Effector CD4-positive, alpha-beta T cell (primary cell): Measurements from ENCODE around the gene SPG11.
"Not testable (repeated sequence)": the region's sequence is repeated elsewhere in the genome, so short reads cannot be mapped to it uniquely, and the experiment has no call there.

ENCODE experiments used
- DNase-seq: peaks from one replicate; pipeline ENCODE4 v3.0.0-alpha.2; 2020

Gene SPG11

DNA sequence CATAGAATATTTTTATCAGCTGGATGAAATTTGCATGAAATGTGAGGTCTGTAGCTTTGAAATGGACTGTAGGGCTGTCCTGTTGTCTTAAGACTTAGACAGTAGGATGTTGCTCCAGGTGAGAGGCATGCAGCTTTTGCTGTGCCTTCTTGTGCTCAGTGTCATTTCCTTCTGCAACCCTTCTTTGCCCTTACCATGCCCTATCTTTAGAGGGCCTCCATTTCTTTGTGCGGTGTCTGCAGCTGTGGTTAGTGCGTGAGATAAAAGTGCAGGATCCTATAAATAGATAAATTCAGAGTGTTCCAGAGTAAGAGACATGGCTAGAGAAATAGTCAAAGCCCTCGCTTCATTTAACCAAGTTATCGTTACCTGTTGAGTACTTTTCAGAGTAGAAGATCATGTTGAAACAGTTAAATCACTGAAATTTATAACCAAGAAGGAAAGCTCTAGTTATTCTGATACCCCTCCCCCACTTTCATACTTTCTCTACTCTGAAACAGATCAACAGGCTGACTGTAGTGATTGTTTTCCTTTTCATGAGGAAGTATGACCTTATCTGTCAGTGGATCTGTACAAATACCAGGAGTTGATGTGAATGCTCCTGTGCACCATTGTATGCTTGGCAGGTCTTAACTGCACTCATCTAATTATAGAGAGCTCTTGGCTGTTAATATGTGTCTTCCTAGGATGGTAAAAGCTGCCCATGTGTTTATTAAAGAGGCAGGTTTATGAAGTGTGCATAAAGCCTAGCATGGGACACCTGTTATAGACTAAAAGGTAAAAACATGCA is 108.3 kb downstream of the SPG11 start:
- DNase-seq = no peak

DNA sequence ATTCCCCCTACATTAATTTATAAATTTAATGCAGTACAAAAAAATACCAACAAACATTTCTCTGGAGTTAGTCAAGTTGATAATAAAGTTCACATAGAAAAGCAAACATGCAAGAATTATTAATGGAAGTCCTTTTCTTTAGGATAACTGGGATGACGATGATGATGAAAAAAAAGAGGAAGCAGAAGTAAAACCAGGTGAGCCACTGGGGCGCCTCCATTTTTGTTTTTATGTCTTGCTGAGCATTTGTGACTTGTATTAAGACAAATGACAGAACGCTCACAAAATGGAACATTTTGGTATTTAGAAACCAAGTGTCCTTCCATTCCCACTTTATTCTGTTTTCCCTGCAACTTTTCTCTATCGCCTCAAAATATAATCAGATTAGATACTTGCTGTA is 112.7 kb downstream of the SPG11 start:
- no peak for DNase-seq

DNA sequence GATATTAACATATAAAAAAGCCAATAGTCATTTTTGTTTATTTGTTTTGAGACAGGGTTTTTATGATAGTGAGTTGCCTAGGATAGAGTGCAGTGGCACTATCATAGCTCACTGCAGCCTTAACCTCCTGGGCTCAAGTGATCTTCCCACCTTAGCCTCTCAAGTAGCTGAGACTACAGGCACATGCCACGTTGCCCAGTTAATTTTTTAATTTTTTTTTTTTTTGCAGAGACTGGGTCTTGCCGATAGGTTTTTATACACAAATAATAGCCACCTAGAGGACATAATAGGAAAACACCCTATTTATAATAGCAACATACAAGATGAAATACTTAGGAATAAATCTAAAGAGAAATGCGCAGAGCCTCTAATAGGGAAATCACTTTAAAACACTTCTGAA is 113.2 kb downstream of the SPG11 start:
- no peak for DNase-seq

DNA sequence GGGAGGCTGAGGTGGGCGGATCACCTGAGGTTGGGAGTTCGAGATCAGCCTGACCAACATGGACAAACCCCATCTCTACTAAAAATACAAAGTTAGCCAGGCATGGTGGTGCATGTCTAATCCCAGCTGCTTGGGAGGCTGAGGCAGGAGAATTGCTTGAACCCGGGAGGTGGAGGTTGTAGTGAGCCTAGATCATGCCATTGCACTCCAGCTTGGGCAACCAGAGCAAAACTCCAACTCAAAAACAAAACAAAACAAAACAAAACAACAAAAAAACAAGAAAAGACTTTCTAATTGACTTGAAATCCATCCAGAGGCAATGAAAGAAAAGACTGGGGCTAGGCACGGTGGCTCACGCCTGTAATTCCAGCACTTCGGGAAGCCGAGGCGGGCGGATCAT is 114.3 kb downstream of the SPG11 start:
- DNase-seq = not testable (repeated sequence)

DNA sequence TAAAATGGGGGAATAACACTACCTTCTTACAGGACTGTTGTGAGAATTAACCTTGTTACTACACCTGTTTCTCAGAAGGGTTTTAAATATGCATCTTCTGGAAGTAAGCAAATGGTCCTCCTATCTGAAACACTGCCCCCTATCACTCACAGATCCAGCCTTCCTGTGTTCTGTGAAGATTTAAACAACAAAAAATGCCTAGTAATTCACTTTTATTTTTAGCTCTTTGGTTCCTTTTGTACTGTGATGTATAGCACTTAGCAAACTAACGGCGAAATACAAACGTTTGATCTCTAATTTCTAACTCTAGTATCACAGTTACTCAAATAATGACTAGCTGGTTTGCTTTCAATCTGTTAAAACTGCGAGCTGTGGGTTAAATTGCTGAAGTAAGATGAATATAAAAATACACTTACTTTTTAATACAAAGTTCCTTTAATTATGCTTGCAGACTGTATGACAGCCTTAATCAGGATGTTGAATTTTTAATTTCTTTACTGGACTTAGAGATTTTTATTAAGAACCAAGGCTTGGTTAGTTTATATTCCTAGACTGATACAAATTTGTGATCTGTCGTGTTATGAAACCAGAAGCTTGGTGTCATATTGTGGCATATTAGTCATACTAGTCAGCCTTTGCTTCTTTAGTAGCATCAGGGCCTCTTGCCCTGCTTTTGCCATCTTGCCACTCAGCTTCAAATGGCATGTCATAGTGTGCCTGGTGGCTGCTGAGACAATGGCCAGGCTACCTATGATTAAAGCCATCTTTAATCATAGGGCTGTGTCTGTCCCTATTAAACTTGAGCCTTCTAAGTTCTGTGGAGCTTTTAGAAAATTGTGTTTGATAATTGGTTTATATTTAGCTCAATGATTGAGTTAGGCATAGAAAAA is 117.3 kb downstream of the SPG11 start:
- DNase-seq = no peak

DNA sequence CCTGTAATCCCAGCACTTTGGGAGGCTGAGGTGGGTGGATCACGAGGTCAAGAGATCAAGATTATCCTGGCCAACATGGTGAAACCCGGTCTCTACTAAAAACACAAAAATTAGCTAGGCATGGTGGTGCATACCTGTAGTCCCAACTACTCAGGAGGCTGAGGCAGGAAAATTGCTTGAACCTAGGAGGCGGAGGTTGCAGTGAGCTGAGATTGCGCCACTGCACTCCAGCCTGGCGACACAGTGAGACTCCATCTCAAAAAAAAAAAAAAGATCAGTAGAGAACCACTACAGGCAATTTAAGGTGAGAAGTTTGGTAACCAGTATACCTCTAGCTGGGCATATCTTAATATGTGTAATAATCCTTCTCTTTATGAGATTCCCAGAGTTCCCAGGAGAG is 118.7 kb downstream of the SPG11 start:
- not testable (repeated sequence) for DNase-seq

DNA sequence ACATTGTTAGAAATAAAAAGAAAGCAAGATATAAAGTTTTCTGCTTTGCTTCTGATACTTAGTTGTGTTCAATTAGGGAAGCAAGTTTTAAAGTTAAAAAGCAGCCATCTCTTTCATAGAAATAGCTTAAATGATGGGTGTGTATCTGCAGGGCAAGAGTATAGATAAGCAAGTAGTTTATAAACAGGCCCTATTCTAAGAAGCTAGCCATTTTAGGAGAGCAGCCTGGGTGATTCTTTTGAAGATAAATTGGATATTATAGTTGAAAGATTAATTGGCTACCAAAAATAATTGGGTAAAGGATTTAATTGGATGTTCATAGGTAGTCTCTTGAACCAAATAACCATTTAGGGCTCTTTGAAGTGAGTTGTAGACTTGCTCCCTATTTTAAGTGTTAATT is 120.9 kb downstream of the SPG11 start:
- no peak for DNase-seq

DNA sequence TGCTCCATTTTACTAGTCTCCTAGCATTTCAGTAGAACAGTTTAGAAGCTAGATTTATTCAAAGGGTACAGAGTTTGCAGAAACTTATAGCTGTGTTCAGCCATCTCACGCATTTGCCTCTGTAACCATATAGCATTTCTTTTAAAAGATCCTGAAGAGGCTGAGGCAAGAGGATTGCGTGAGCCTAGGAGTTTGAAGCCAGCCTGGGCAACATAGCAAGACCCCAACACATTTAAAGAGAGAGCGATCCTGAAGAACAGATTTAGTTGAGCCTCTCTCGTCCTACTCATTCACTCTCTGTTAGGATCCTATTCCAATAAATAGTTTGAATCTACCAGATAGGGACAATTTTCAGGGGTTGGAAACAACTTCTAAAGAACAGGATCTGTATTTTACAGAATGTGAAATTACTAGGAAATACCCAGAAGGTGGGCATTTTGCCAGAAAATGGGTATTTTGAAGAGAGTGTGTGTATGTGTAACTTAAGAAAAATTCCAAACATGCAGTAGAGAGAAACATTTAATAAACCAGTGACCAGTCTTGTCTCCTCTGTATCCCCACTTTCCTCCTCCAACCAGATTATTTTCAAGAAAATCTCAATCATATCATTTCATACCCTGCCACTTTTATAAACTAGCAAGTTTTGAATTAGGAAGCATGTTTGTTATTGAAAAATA is 122.0 kb downstream of the SPG11 start:
- no peak for DNase-seq

DNA sequence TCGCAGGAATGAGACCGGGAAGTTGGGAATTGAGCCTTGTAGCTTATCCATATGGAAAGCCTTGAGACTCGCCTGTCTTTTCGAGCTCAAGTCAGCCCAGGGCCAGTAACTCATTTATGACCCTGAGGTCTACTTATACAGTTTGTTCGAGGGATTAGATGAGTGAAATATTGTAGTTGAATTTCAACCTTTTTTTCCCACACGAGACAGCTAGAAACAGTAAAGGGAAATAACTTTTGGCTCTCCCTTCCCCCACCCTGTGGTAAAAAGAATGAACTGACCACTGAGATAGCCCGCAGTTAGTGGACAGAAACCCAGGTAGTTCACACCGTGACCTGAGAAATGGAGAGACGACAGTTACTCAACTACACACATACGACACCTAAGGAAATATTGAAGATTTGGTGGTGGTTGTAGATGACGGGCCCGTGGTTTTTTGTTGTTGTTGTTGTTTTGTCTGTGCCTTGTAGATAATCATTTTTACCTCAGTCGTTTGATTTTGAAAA is 125.7 kb downstream of the SPG11 start:
- DNase-seq = no peak

DNA sequence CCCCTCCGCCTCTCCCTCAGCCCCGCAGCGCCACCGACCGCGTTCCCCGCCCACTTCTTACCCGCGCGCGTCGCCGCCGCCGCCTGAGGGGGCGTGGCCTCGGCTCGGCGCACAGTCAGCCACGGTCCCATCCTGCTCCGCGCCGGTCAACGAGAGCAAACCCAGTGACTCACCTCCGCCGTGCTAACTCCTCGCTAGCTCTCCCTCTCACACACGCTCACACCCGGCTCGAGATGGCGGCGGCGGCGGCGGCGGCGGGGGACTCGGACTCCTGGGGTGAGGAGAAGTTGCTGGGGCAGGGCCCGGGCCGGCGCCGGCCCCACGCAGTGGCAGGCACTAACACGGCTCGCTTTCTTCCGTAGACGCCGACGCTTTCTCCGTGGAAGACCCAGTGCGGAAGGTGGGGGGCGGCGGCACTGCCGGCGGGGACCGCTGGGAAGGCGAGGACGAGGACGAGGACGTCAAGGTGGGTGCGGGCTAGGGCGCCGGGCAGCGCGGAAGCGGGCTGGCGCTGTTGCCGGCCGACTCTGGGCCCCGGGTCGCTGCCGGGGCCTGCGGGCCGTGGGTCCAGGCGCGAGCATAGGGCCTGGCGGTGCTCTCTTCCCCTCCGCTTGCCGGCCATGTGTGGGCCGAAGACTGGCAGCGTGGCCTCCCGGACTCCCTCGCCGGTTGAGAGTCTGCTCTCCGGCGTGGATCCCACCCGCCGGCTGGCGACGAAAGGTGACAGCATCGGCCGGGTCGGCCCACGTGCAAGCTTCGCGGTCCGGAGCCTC is 126.3 kb downstream of the SPG11 start, which contains the start of gene EIF3J:
Gene EIF3J (plus strand): TSS at position 186 of the 773 bp plus-strand sequence. CDS start 48 bp downstream, at position 234.
- DNase-seq = peak; percentile 92

DNA sequence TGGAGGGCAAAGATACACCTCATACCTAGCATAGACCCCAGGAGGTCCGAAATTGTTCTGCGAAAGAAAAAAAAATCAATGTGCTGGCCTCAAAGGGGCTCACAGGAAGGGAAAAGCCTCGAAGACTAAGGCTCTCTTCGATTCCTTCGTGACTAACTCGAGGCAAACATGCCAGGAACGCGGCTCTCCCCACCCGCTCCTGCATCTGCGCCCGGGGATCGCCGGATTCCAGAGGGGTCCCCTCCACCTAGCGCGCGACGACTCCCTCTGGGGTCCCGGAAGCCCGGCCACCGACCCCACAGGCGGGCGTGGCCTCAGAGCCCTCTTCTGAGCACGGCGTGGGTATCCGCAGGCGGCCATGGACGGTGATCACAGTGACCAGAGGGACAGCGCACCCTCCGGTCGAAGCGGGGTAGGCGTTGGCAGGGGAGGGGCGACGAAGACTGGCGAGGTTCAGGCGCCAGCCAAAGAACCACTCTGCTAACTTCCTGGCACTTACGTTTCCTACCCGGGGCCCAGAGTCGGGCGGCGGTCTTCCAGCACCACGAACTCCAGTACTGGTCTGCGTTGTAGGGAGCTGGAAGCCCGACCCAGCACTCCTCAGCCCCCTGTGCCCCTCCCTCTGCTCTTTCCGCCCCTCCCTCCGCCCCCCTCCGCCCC is 127.0 kb downstream of the SPG11 start:
- no peak for DNase-seq

DNA sequence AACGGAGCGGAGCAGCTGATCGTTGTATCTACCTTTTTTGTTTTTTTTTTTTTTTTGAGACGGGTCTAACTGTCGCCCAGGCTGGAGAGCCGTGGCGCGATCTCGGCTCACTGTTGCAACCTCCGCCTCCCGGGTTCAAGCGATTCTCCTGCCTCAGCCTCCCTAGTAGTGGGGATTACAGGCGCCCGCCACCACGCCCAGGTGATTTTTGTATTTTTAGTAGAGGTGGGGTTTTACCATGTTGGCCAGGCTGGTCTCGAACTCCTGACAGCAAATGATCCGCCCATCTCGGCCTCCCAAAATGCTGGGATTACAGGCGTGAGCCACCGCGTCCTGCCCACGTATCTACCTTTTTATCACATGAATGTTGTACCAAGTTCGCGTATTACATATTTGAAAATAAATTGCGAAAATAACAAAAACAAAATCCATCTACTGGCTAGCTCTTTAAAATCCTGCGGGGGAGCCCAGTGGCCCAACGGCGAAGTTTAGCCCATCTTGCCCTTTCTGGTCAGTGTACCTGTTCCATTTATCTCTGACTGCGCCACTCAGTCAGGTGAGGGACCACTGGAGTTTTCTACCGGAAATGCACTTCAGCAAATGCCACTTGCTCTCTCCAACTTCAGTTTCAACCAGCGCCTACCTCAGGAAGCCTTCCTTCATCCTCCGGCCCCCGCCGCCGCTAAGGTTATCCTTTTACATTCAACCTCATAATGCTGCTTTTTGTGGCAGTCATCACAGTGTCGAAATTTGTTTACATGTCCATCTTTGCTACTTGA is 127.8 kb downstream of the SPG11 start:
- DNase-seq = peak; percentile 15

DNA sequence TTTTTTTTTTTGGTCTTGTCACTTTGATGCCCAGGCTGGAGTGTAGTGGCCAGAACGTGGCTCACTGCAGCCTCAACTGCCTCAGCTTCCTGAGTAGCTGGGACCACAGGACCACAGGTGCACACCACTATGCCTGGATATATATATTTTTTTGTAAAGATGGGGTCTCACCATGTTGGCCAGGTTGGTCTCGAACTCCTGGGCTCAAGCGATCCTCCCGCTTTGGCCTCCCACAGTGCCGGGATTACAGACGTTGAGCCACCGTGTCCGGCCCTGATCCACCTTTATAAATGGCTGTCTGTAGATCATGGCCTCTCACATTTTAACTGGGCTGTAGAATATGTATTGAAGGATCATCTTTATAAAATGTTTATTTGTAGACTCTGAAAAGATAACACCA is 128.4 kb downstream of the SPG11 start:
- DNase-seq = no peak

DNA sequence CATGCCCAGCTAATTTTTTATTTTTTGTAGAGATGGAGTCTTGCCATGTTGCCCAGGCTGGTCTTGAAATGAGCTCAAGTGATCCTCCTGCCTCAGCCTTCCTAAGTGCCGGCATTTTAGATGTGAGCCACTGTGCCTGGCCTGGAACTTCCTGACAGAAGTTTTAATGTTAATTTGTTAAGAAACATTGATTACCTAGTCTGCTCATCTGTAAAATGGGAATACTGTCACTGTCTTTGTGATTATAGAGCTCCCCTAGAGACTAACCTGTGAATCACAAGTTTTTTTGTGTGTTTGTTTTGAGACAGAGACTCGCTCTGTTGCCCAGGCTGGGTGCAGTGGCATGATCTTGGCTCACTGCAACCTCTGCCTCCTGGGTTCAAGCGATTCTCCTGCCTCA is 130.8 kb downstream of the SPG11 start:
- DNase-seq = no peak

DNA sequence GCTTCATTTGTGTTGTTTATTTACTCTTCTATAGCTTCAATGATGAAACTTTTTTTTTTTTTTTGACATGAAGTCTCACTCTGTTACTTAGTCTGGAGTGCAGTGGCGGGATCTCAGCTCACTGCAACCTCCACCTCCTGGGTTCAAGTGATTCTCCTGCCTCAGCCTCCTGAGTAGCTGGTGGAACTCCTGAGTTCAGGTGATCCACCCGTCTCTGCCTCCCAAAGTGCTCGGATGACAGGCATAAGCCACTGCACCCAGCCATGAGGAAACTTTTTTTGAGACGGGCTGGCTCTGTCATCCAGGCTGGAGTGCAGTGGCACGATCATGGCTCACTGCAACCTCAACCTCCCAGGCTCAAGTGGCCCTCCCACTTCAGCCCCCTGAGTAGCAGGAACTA is 131.2 kb downstream of the SPG11 start:
- DNase-seq = not testable (repeated sequence)

DNA sequence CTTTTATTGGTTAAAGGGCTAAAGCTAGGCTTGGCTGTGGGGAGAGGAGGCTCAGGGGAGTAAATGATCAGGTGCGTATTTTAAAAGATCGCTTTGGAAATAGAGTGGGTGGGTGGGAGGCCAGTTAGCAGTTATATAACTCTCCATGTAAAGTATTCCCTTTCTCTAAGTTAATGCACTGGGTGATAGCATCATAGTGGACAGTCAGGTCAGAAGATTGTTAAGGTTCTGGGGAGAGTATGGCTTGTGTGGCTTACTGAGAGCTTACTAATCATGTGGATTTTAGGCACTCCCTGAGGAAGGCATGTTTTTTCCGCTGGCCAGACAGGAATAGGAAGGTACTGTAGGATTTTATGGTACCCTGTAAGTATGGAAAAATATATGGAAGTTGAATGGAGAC is 132.8 kb downstream of the SPG11 start:
- no peak for DNase-seq

DNA sequence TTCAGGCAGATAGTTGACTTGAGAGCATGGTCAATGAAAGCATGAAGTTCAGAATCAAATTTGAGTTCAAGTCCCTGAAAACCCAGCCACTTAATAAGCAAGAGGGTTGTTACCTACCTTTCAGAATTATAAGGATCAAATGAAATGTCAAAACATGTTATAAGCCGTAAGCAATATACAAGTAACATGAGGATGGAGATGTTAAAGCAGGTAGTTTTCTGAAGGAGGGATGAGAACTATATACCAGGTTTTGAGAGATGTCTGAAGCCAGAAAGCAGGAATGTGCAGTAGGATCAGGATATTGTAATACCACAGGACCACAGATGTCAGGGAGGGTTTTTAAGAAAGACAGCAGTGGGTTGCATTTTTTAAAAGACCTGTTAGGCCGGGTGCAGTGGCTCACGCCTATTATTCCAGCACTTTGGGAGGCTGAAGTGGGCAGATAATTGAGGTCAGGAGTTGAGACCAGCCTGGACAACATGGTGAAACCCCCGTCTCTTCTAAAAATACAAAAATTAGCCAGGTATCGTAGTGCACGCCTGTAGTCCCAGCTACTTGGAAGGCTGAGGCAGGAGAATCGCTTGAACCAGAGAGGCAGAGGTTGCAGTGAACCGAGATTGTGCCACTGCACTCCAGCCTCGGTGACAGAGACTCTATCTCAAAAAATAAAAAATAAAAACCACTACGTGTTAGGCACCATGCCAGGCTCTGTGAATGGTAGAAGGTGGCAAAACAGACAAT is 133.4 kb downstream of the SPG11 start:
- DNase-seq = no peak

DNA sequence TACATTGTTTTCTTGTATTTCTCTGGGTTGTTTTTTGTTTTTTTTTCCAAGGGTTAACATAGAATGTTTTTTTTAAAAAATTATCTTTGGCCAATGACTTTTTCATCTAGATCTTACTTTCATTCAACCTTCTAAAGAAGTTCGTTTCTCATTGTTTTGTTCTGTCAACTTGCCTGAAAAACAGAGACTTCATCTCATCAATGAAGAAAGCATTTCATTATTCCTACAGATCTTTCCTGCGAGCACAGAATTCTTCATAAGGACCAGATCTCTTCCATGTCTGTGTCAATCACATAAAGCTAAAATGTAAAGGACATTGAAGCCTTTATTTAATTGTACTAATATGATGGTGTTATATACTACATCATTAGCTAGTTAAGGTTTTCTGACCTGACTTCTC is 136.2 kb downstream of the SPG11 start:
- DNase-seq = no peak

DNA sequence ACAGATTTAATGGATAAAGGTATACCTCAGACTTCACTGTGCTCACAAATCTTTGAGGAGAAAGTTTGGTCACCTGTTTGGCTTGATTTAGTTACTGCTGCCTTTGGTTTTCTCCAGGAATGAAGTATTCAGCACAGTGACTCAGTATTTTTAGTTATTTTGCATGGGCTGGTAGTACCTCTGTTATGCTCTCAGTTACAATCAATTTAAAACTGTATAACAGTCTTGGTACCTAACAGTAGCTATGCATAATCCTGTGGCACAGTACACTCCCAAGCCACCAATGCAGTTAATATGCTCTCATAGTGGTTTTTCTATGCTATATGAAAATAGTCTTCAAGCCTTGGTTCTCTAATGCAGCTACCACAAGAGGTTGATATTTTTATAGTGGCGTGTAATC is 138.4 kb downstream of the SPG11 start:
- DNase-seq = no peak

DNA sequence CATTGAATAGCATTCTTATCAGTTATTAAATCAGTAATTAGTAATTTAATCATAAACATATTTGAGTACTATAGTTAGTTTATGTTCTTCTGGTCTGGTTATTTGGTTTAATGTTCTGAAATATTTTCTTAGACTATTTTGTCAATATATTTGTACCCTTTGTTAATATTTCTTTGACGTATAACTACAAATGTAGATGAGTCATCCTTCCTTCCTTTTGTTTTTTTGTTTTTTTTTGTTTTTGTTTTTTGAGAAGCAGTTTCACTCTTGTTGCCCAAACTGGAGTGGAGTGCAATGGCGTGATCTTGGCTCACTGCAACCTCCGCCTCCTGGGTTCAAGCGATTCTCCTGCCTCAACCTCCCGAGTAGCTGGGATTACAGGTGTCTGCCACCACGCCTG is 143.9 kb downstream of the SPG11 start:
- no peak for DNase-seq
